ENCODE results near the gene ICOSLG.
"Not testable (repeated sequence)": the region's sequence is repeated elsewhere in the genome, so short reads cannot be mapped to it uniquely, and the experiment has no call there.

Gene ICOSLG, protein sequence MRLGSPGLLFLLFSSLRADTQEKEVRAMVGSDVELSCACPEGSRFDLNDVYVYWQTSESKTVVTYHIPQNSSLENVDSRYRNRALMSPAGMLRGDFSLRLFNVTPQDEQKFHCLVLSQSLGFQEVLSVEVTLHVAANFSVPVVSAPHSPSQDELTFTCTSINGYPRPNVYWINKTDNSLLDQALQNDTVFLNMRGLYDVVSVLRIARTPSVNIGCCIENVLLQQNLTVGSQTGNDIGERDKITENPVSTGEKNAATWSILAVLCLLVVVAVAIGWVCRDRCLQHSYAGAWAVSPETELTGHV
- long read RNA-seq, full-length matches to known transcripts: 5 of 10 reads
- long read RNA-seq, partial matches to known transcripts: 1 of 10 reads
- long read RNA-seq, other reads (novel, unspliced or antisense): 4 of 10 reads

DNA sequence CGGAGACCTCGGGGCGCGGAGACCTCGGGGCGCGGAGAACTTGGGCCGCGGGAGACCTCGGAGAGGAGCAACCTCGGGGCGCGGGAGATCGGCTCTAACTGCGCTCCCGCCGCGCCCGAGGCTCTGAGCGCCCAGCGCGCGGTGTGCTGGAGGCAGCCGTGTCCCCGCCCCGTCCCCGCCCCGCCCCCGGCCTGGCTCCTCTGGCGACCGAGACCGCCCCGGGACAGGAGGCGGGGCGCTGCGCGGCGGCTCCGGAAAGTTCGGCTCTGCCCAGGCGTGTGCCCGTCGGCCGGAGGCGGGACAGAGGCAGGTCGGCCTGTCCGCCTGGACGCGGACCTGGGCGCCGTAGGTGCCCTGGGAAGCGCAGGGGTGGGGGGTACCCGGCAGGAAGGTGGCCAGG is at the start of gene ICOSLG:
Gene ICOSLG, minus strand, starts transcription at position 102 of the 400 bp plus-strand sequence. CDS start 126 bp downstream, outside the sequence.
- DNase-seq (ENCODE audit: low read depth in 1 of 2, low spot score in 1 of 2); H3K27ac ChIP-seq (replicated peaks); H3K27me3 ChIP-seq (ENCODE audit: insufficient read depth, poor library complexity, severe bottlenecking); H3K4me3 ChIP-seq (replicated peaks; ENCODE audit: insufficient read depth, low read length): not testable (repeated sequence)

DNA sequence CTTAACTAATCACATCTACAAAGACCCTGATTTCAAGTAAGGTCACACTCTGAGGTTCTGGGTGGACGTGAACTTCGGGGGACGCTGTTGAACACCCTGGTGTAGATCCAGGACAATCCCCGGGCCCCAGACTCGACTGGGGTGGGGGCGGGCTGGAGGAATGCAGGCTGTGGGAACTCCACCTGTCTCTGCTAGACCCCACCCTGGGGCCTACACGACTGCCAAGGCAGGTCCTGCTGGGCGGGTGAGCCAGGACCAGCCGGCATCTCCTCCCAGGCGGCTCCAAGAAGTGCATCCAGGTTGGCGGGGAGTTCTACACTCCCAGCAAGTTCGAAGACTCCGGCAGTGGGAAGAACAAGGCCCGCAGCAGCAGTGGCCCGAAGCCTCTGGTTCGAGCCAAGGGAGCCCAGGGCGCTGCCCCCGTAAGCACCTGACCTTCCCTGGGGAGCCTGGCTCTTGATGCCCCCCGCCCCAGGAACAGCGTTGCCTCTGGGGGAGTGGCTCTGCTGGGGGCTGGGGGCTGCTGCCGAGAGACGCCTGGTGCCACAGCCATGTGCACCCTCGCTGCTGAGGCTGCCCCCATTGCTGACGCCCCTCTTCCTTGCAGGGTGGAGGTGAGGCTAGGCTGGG is 48.8 kb upstream of the ICOSLG start:
- Histone ChIP-seq H3K27ac (replicated peaks) (no peak overlapping the region), H3K4me3 (replicated peaks; ENCODE audit: insufficient read depth, low read length) (no peak overlapping the region), H3K27me3 (ENCODE audit: insufficient read depth, poor library complexity, severe bottlenecking) (no peaks in the 10 kb centered on the region)
- DNase-seq (ENCODE audit: low read depth in 1 of 2, low spot score in 1 of 2): no peak
- TF ChIP-seq GABPA (IDR thresholded peaks at IDR 0.05; ENCODE audit: low read depth): no peak

DNA sequence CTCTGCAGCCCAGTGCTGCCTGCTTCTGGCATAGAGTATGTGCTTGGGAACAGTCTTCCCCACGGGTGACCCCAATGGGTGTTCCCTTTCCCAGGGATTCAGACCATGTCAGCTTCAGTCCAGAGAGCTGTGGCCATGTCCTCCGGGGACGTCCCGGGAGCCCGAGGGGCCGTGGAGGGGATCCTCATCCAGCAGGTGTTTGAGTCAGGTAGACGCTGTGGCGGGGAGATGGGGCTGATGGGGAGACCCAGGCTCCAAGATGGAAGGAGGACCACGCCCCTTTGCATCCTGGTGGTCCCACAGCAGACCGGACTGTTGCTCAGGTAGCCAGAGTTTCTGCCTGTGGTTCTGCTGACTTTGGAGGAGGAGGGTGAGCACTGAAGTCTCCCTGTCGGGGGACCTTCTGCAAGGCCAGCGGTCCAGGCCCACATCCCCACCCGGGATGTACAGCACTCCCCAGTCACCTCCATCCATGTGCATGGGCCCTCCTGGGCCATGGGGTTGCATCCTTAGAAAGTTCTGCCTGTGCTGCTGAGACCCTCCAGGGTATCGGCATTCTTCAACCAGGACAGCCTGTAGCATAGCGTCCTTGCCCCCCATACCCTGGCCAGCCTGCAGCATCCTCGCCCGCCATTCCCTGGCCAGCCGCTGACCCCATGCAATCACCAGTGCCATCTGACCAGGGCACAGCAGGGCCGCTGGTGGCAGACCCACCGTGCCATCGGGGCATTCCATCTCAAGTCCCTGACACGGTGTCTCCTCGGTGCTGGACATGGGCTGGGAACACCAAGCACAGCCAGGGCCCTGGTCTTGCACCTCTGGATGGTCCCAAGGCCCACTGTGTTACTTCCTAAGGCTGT is 47.7 kb upstream of the ICOSLG start:
- H3K27ac ChIP-seq (replicated peaks): no peak overlapping the region
- no peak for DNase-seq (ENCODE audit: low read depth in 1 of 2, low spot score in 1 of 2)
- TF ChIP-seq SPI1 (IDR thresholded peaks at IDR 0.05; ENCODE audit: borderline replicate concordance, low read depth) (no peak), POLR2AphosphoS5 (IDR thresholded peaks at IDR 0.05; ENCODE audit: low read depth) (no peak), GABPA (IDR thresholded peaks at IDR 0.05; ENCODE audit: low read depth) (no peak)
- TF ChIP-seq, protein P1, sequence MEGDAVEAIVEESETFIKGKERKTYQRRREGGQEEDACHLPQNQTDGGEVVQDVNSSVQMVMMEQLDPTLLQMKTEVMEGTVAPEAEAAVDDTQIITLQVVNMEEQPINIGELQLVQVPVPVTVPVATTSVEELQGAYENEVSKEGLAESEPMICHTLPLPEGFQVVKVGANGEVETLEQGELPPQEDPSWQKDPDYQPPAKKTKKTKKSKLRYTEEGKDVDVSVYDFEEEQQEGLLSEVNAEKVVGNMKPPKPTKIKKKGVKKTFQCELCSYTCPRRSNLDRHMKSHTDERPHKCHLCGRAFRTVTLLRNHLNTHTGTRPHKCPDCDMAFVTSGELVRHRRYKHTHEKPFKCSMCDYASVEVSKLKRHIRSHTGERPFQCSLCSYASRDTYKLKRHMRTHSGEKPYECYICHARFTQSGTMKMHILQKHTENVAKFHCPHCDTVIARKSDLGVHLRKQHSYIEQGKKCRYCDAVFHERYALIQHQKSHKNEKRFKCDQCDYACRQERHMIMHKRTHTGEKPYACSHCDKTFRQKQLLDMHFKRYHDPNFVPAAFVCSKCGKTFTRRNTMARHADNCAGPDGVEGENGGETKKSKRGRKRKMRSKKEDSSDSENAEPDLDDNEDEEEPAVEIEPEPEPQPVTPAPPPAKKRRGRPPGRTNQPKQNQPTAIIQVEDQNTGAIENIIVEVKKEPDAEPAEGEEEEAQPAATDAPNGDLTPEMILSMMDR (IDR thresholded peaks at IDR 0.05; ENCODE audit: insufficient read depth, low read length): no peak
- TF ChIP-seq, protein P2, sequence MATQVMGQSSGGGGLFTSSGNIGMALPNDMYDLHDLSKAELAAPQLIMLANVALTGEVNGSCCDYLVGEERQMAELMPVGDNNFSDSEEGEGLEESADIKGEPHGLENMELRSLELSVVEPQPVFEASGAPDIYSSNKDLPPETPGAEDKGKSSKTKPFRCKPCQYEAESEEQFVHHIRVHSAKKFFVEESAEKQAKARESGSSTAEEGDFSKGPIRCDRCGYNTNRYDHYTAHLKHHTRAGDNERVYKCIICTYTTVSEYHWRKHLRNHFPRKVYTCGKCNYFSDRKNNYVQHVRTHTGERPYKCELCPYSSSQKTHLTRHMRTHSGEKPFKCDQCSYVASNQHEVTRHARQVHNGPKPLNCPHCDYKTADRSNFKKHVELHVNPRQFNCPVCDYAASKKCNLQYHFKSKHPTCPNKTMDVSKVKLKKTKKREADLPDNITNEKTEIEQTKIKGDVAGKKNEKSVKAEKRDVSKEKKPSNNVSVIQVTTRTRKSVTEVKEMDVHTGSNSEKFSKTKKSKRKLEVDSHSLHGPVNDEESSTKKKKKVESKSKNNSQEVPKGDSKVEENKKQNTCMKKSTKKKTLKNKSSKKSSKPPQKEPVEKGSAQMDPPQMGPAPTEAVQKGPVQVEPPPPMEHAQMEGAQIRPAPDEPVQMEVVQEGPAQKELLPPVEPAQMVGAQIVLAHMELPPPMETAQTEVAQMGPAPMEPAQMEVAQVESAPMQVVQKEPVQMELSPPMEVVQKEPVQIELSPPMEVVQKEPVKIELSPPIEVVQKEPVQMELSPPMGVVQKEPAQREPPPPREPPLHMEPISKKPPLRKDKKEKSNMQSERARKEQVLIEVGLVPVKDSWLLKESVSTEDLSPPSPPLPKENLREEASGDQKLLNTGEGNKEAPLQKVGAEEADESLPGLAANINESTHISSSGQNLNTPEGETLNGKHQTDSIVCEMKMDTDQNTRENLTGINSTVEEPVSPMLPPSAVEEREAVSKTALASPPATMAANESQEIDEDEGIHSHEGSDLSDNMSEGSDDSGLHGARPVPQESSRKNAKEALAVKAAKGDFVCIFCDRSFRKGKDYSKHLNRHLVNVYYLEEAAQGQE (IDR thresholded peaks at IDR 0.05; ENCODE audit: insufficient replicate concordance, low read depth): no peak
- H3K27me3 ChIP-seq (ENCODE audit: insufficient read depth, poor library complexity, severe bottlenecking): no peaks in the 10 kb centered on the region
- H3K4me3 ChIP-seq (replicated peaks; ENCODE audit: insufficient read depth, low read length): no peak overlapping the region

DNA sequence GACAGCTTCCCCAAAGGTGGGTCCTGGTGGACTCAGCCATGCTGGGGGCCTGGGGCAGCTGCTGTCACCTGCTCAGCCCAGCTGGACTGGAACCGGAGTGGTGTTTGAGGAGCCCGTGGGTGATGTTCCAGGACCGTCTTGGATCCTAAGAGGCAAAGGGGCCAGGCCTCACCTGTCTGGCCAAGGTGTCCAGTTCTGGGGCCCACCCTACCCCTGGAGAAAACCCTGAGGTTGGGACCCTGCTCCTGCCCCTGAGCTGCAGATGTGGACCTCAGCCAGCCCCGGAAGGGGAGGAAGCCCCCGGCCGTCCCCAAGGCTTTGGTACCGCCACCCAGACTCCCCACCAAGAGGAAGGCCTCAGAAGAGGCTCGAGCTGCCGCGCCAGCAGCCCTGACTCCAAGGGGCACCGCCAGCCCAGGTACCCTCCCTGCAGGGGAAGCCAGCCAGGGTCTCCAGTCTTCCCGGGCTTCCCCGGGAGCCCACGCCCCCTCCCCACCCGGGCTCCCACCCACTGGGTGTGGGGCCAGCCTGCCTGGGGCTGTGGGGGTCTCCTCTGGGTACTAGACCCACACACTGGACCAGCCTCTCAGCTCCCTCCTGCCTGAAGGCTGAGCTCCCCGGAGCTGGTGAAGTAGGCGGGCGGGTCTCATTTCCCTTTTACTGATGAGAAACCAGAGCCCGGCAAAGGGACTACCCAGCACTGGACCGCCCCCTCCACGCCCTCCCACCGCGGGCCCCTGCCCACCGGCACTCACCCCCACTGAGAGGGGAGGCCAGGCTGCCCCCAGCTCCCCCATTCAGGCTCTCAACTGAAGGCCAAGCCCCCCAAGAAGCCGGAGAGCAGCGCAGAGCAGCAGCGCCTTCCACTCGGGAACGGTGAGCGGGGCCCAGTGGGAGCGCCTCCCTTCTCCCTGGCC is 46.2 kb upstream of the ICOSLG start:
- no peaks in the 10 kb centered on the region for H3K27me3 ChIP-seq (ENCODE audit: insufficient read depth, poor library complexity, severe bottlenecking)
- no peak overlapping the region for H3K4me3 ChIP-seq (replicated peaks; ENCODE audit: insufficient read depth, low read length)
- H3K27ac ChIP-seq (replicated peaks): no peak overlapping the region
- TF ChIP-seq, protein P1 (IDR thresholded peaks at IDR 0.05; ENCODE audit: insufficient read depth, low read length): no peak
- TF ChIP-seq, protein P2 (IDR thresholded peaks at IDR 0.05; ENCODE audit: insufficient replicate concordance, low read depth): no peak
- TF ChIP-seq POLR2AphosphoS5 (IDR thresholded peaks at IDR 0.05; ENCODE audit: low read depth) (no peak), GABPA (IDR thresholded peaks at IDR 0.05; ENCODE audit: low read depth) (no peak), SPI1 (IDR thresholded peaks at IDR 0.05; ENCODE audit: borderline replicate concordance, low read depth) (no peak)
- no peak for DNase-seq (ENCODE audit: low read depth in 1 of 2, low spot score in 1 of 2)

Data from HL-60 (cell line).